ENCODE measurements around the gene STEAP2. TPM values are rescaled to one million over a fixed set of nuclear protein-coding genes. Genes with fewer than 3 reads are reported as not detected.
A peak's percentile ranks its signal among the peaks of the same experiment; 100 is the strongest.

Gene STEAP2
- total and polyA plus RNA-seq, 2 of the 4 experiments (the other 2 are of a cell fraction): 1.8 to 3.9 TPM

- H2BK120ac ChIP-seq (ENCODE audit: low read depth, low read length): no peak overlapping the region
- no peak overlapping the region for H2AK9ac ChIP-seq (replicated peaks; ENCODE audit: low read depth, low read length, poor library complexity)
- no peak overlapping the region for H2BK20ac ChIP-seq (ENCODE audit: low read depth, low read length)
- no peaks in the 10 kb centered on the region; the same call in 1 of the 2 replicates for H3K4me1 ChIP-seq (ENCODE audit: control insufficient read depth, insufficient read depth, low read length)
- ATAC-seq (ENCODE audit: low read depth) (no peak), DNase-seq (no peak)
- no CpG with 5 or more reads among the region's 3 CpGs for WGBS, 2 experiments (ENCODE audit: extremely low coverage in 2 of 2, insufficient read length in 1 of 2)
- H3K36me3 ChIP-seq (ENCODE audit: control insufficient read depth, insufficient read depth, low read length): no peaks in the 10 kb centered on the region
- TF ChIP-seq FOS (IDR thresholded peaks at IDR 0.05; ENCODE audit: low read depth, low read length): no peak
- peak; percentile 60 for TF ChIP-seq MAFK (IDR thresholded peaks at IDR 0.05; ENCODE audit: low read depth, low read length)
- no peak overlapping the region for H3K9ac ChIP-seq (ENCODE audit: low read depth, low read length)
- ChIA-PET POLR2A (ENCODE audit: unreplicated experiment) (no interaction called here), CTCF (no interaction called here)
- H3K9me1 ChIP-seq (ENCODE audit: insufficient read depth, low read length): no peaks in the 10 kb centered on the region
- no peaks in the 10 kb centered on the region for H3K9me3 ChIP-seq (ENCODE audit: control insufficient read depth, insufficient read depth, low read length)
- no peaks in the 10 kb centered on the region for H4K20me1 ChIP-seq (ENCODE audit: insufficient read depth, low read length)
- no peak overlapping the region for H2AFZ ChIP-seq (replicated peaks; ENCODE audit: low read length, poor library complexity)
- in situ Hi-C loops (cut with MboI; ENCODE audit: low sequenced_read_pairs): no loop called here
- no peak overlapping the region for H4K8ac ChIP-seq (ENCODE audit: low read depth in 2 of 2, low read length in 2 of 2)
- H3K27me3 ChIP-seq (ENCODE audit: control insufficient read depth, insufficient read depth, low read length): no peaks in the 10 kb centered on the region; the same call in 1 of the 2 replicates
- no peak overlapping the region for H3K14ac ChIP-seq (replicated peaks; ENCODE audit: low read depth, low read length)
- no peak overlapping the region for H4K5ac ChIP-seq (ENCODE audit: low read depth, low read length)
- no peak overlapping the region for H2BK15ac ChIP-seq (ENCODE audit: low read depth, low read length)
- no peak overlapping the region for H4K91ac ChIP-seq (ENCODE audit: insufficient read depth, low read depth, low read length)
- H3K56ac ChIP-seq (ENCODE audit: extremely low read depth, insufficient read depth, low read length): no peak overlapping the region
- BruUV-seq (replicated peaks): no TSS peak
- no peak overlapping the region for H3K4ac ChIP-seq (ENCODE audit: low read depth, low read length)
- intact Hi-C loops (cut with micrococcal nuclease): no loop called here
- no peak overlapping the region for H3K4me2 ChIP-seq (ENCODE audit: low read depth, low read length)
- H2BK5ac ChIP-seq (ENCODE audit: low read depth, low read length, poor library complexity, severe bottlenecking): no peak overlapping the region
- no peak overlapping the region for H2AK5ac ChIP-seq (ENCODE audit: low read depth, low read length)
- dilution Hi-C loops (cut with HindIII; ENCODE audit: low sequenced_read_pairs, unreplicated experiment): no loop called here
- H3K18ac ChIP-seq (ENCODE audit: low read depth, low read length): no peak overlapping the region
- H3K27ac ChIP-seq (ENCODE audit: insufficient read depth, low read length): no peak overlapping the region
- no peak overlapping the region for H3K23ac ChIP-seq (ENCODE audit: low read depth, low read length)
- no peak overlapping the region for H3K4me3 ChIP-seq (ENCODE audit: insufficient read depth, low read depth, low read length)
- no peaks in the 10 kb centered on the region for H3K79me1 ChIP-seq (ENCODE audit: low read depth in 1 of 2, low read length in 2 of 2)
Observed at GRCh38 chr7:90248706-90249105, 37.2 kb downstream of the STEAP2 start.

All from IMR-90 (cell line).